Kidney (tissue), 14 donors: Measurements from ENCODE around the gene GATC. TPM values are rescaled to one million over a fixed set of nuclear protein-coding genes. Genes with fewer than 3 reads are reported as not detected.
A peak's percentile ranks its signal among the peaks of the same experiment; 100 is the strongest.

ENCODE experiments used
- DNase-seq, 5 donors: peaks; one replicate each; pipeline ENCODE4 v3.0.0-alpha.2; 2013 to 2020
- FAIRE-seq: peaks from 2 replicates; lab custom pipeline; 2012; peaks lifted over from hg19 to GRCh38; lab: Jason Lieb, UNC
- H3K27ac ChIP-seq, 2 donors: one replicate each; pipeline ENCODE4 v1.7.0; 2013; ENCODE audit warnings: low read depth in 2 of 2, low read length in 2 of 2, inconsistent platforms in 1 of 2
- H3K27me3 ChIP-seq: one replicate; pipeline ENCODE4 v1.7.1; 2013; ENCODE audit warnings: low read length, inconsistent platforms; ENCODE audit not compliant: control insufficient read depth, insufficient read depth
- H3K36me3 ChIP-seq, 3 donors: one replicate each; pipeline versions ENCODE4 v1.7.0 to v1.7.1; 2013; ENCODE audit warnings: low read length in 3 of 3, control low read depth in 1 of 3, inconsistent platforms in 1 of 3; ENCODE audit not compliant: insufficient read depth in 3 of 3, control insufficient read depth in 2 of 3
- H3K4me1 ChIP-seq, 3 donors: one replicate each; pipeline versions ENCODE4 v1.7.0 to v1.7.1; 2013; ENCODE audit warnings: low read length in 3 of 3, inconsistent platforms in 1 of 3, low read depth in 1 of 3; ENCODE audit not compliant: control insufficient read depth in 2 of 3, insufficient read depth in 2 of 3
- H3K4me3 ChIP-seq, 3 donors: one replicate each; pipeline versions ENCODE4 v1.7.0 to v1.8.1; 2013; ENCODE audit warnings: low read length in 3 of 3, control low read depth in 1 of 3, inconsistent platforms in 1 of 3
- H3K9ac ChIP-seq, 3 donors: one replicate each; pipeline versions ENCODE4 v1.7.0 to v1.7.1; 2013; ENCODE audit warnings: low read length in 3 of 3, control low read depth in 1 of 3, inconsistent platforms in 1 of 3
- H3K9me3 ChIP-seq, 3 donors: one replicate each; pipeline versions ENCODE4 v1.7.0 to v1.7.1; 2013; ENCODE audit warnings: low read length in 3 of 3, control low read depth in 1 of 3, inconsistent platforms in 1 of 3; ENCODE audit not compliant: control insufficient read depth in 2 of 3, insufficient read depth in 1 of 3
- intact Hi-C: fragments of 100-400 bp; cut with DNase I; formaldehyde crosslinking; loops from one replicate; pipeline ENCODE4 v1.11.1; 2022
- polyA plus RNA-seq: library from polyadenylated mRNA; stranded (reverse); fragments of 350-450 nt; fragmentation: Illumina TruSeq; extraction: RNeasy Lipid Tissue Mini Kit (QIAGEN cat#74804); gene quantifications from one replicate; pipeline ENCODE4 v1.2.3, GENCODE V29; 2014; ENCODE audit warnings: low read depth, low replicate concordance; ENCODE audit not compliant: insufficient read depth
- total RNA-seq: library from RNA; stranded (reverse); fragmentation: NEBNext Ultra II Directional; extraction: Animal tissue kit (Norgen Biotek cat#: 25700); gene quantifications from one replicate; pipeline ENCODE4 v1.2.1, GENCODE V29; 2021
- TF ChIP-seq, protein P1 (sequence below): IDR thresholded peaks from 3 replicates; pipeline ENCODE4 v1.5.1; 2012; ENCODE audit warnings: mild to moderate bottlenecking, moderate library complexity, borderline replicate concordance; ENCODE audit not compliant: insufficient read depth; ENCODE audit errors: extremely low read depth
- donor health status: control.
- donor health status: control.
- donor health status: control.
- donor health status: control.
- donor health status: control.
- donor health status: DM: yes; HTN: yes; CAD: no.
- donor health status: Normal renal cell carcinoma (clear cell type).

The GATC gene
- total and polyA plus RNA-seq, 2 donors from 2014 or later = 13.7 to 39.4 TPM

GRCh38 chr12:120468325-120468820, 22.1 kb downstream of the GATC start:
- Histone ChIP-seq H3K27me3 (no peaks in the 10 kb centered on the region), H3K27ac (peak overlapping the region; percentile 82 to 90), H3K4me3 (peak overlapping the region; percentile 69 to 79 (median 71)), H3K4me1 (peaks cover 0 to 5% (median 0%) of the 10 kb centered on the region in 3 donors), H3K9ac (peak overlapping the region; percentile 44 to 74 (median 61)), H3K36me3 (peaks cover 15 to 18% (median 18%) of the 10 kb centered on the region in 3 donors), H3K9me3 (no peaks in the 10 kb centered on the region)
- FAIRE-seq = no peak
- TF ChIP-seq, protein P1, sequence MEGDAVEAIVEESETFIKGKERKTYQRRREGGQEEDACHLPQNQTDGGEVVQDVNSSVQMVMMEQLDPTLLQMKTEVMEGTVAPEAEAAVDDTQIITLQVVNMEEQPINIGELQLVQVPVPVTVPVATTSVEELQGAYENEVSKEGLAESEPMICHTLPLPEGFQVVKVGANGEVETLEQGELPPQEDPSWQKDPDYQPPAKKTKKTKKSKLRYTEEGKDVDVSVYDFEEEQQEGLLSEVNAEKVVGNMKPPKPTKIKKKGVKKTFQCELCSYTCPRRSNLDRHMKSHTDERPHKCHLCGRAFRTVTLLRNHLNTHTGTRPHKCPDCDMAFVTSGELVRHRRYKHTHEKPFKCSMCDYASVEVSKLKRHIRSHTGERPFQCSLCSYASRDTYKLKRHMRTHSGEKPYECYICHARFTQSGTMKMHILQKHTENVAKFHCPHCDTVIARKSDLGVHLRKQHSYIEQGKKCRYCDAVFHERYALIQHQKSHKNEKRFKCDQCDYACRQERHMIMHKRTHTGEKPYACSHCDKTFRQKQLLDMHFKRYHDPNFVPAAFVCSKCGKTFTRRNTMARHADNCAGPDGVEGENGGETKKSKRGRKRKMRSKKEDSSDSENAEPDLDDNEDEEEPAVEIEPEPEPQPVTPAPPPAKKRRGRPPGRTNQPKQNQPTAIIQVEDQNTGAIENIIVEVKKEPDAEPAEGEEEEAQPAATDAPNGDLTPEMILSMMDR = no peak
- DNase-seq = peak in 4 of 5 donors; percentile 50 to 78 (median 62)
- intact Hi-C loops = no loop called here

- peak overlapping the region; percentile 44 to 74 (median 61) for H3K9ac ChIP-seq
- no peak for FAIRE-seq
- peaks cover 10 to 13% (median 13%) of the 10 kb centered on the region in 3 donors for H3K36me3 ChIP-seq
- intact Hi-C loops = no loop called here
- H3K27me3 ChIP-seq = no peaks in the 10 kb centered on the region
- DNase-seq = peak in 3 of 5 donors; percentile 79 to 90 (median 89)
- peaks cover 0 to 5% (median 0%) of the 10 kb centered on the region in 3 donors for H3K4me1 ChIP-seq
- peak overlapping the region; percentile 69 to 79 (median 77) for H3K4me3 ChIP-seq
- H3K9me3 ChIP-seq = no peaks in the 10 kb centered on the region
- TF ChIP-seq, protein P1 = no peak
- peak overlapping the region; percentile 90 to 95 for H3K27ac ChIP-seq
These were observed 22.7 kb downstream of the GATC start for GRCh38 chr12:120468821-120469449.

DNA sequence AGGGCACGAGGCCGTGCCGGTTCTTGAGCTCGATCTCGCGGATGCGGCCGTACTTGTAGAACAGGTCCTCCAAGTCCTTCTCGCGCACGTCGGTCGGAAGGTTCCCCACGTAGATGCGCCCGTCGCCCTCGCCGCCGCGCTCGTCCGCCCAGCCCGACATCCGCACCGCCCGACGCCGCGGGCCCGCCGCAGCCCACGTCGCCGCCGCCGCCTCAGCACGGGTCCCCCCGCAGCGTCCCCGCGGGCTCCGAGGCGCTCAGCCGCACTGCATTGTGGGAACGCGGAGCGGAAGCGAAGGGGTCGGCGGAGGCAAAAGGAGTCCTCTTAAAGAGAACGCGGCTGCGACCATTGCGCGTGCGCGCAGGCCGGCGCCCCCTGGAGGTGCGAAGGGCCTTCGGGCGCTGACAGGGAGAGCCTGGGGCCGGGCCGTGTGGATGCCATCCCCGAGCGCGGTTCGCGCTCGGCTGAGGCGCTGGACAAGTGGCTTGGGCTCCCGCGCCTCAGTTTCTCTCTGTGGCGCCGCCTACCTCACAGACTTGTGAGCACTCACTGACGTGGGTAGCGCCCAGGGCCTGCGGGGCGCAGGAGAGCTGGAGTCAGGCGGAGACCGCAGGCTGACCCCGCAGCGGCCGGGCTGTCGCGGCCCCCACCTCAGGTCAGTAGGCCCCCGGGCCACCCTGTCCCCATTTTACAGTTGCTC, 23.4 kb downstream of the GATC start, which contains the start of gene SRSF9:
Gene SRSF9 (minus strand): TSS at position 299 of the 700 bp plus-strand sequence. CDS start 139 bp downstream, at position 160.
- DNase-seq (peak; percentile 95 to 99 (median 98)), FAIRE-seq (no peak)
- no peaks in the 10 kb centered on the region for H3K27me3 ChIP-seq
- intact Hi-C loops = no loop called here
- H3K27ac ChIP-seq = peak within 1 kb of the TSS; percentile 90 to 95
- TF ChIP-seq, protein P1 = peak; percentile 85
- peak within 1 kb of the TSS; percentile 61 to 77 (median 70) for H3K9ac ChIP-seq
- H3K9me3 ChIP-seq = no peaks in the 10 kb centered on the region
- peaks cover 0 to 5% (median 0%) of the 10 kb centered on the region in 3 donors for H3K4me1 ChIP-seq
- peak within 1 kb of the TSS; percentile 69 to 79 (median 77) for H3K4me3 ChIP-seq
- H3K36me3 ChIP-seq = peaks cover 6 to 8% (median 6%) of the 10 kb centered on the region in 3 donors
